ENCODE results near the gene MTHFD2. TPM values are rescaled to one million over a fixed set of nuclear protein-coding genes. Genes with fewer than 3 reads are reported as not detected.

Gene MTHFD2
- polyA plus RNA-seq, 1 of the 3 experiments (the other 2 are of a cell fraction): 68.6 TPM

DNA sequence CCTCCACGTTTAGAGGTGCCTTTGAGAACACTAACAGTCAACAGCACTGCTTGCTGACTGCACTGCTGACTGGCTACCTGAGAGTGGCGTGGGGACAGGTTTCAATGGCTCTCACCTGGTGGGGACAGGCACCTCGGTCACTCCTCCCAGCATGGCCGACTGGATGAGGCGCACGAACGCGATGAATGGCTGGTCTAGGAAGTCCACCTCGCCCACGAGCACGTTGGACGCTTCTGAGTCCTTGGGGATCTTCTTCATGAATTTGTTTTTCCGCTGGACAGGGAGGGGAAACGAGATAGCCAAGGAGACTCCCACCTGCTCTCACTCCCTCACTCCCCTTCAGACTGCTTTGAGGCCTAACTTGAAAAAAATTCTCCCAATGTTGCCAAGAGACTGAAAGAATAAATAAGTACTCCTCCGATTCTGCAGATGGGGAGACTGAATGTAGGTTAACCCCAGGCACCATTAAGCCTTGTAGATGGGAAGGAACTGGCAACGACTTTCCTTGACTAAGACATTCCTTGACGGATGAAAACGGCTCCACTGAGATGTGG is 57.3 kb downstream of the MTHFD2 start:
- no peaks in the 10 kb centered on the region for H4K20me1 ChIP-seq (ENCODE audit: insufficient read depth)
- no peaks in the 10 kb centered on the region for H3K79me2 ChIP-seq (ENCODE audit: insufficient read depth)
- CTCF ChIA-PET: interaction anchor here (1.0 to 7.0 kb wide), 4 partner anchors 14 to 144 kb away, joined by 3 to 125 read pairs (median 4); no protein-coding TSS in a partner anchor
- no peak for TF ChIP-seq RAD21 (IDR thresholded peaks at IDR 0.05; ENCODE audit: low read length)
- no peak for TF ChIP-seq FOSL2 (IDR thresholded peaks at IDR 0.05; ENCODE audit: borderline replicate concordance, low read depth)
- no peak for TF ChIP-seq TAF1 (IDR thresholded peaks at IDR 0.05; ENCODE audit: borderline replicate concordance, low read depth, low read length)
- TF ChIP-seq TCF12 (IDR thresholded peaks at IDR 0.05): no peak
- no peak for TF ChIP-seq JUND (IDR thresholded peaks at IDR 0.05)
- TF ChIP-seq SMC3 (IDR thresholded peaks at IDR 0.05; ENCODE audit: low read depth, low read length): no peak
- TF ChIP-seq, protein P1, sequence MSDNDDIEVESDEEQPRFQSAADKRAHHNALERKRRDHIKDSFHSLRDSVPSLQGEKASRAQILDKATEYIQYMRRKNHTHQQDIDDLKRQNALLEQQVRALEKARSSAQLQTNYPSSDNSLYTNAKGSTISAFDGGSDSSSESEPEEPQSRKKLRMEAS (IDR thresholded peaks at IDR 0.05; ENCODE audit: low read depth): no peak
- TF ChIP-seq, protein P2, sequence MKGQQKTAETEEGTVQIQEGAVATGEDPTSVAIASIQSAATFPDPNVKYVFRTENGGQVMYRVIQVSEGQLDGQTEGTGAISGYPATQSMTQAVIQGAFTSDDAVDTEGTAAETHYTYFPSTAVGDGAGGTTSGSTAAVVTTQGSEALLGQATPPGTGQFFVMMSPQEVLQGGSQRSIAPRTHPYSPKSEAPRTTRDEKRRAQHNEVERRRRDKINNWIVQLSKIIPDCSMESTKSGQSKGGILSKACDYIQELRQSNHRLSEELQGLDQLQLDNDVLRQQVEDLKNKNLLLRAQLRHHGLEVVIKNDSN (IDR thresholded peaks at IDR 0.05; ENCODE audit: borderline replicate concordance, low read depth): no peak
- TF ChIP-seq, protein P3, sequence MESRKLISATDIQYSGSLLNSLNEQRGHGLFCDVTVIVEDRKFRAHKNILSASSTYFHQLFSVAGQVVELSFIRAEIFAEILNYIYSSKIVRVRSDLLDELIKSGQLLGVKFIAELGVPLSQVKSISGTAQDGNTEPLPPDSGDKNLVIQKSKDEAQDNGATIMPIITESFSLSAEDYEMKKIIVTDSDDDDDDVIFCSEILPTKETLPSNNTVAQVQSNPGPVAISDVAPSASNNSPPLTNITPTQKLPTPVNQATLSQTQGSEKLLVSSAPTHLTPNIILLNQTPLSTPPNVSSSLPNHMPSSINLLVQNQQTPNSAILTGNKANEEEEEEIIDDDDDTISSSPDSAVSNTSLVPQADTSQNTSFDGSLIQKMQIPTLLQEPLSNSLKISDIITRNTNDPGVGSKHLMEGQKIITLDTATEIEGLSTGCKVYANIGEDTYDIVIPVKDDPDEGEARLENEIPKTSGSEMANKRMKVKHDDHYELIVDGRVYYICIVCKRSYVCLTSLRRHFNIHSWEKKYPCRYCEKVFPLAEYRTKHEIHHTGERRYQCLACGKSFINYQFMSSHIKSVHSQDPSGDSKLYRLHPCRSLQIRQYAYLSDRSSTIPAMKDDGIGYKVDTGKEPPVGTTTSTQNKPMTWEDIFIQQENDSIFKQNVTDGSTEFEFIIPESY (IDR thresholded peaks at IDR 0.05; ENCODE audit: borderline replicate concordance, low read depth): no peak
- no peak for TF ChIP-seq SIN3A (IDR thresholded peaks at IDR 0.05; ENCODE audit: borderline replicate concordance, low read depth, low read length)
- TF ChIP-seq RFX5 (IDR thresholded peaks at IDR 0.05; ENCODE audit: low read length): no peak
- TF ChIP-seq, protein P4, sequence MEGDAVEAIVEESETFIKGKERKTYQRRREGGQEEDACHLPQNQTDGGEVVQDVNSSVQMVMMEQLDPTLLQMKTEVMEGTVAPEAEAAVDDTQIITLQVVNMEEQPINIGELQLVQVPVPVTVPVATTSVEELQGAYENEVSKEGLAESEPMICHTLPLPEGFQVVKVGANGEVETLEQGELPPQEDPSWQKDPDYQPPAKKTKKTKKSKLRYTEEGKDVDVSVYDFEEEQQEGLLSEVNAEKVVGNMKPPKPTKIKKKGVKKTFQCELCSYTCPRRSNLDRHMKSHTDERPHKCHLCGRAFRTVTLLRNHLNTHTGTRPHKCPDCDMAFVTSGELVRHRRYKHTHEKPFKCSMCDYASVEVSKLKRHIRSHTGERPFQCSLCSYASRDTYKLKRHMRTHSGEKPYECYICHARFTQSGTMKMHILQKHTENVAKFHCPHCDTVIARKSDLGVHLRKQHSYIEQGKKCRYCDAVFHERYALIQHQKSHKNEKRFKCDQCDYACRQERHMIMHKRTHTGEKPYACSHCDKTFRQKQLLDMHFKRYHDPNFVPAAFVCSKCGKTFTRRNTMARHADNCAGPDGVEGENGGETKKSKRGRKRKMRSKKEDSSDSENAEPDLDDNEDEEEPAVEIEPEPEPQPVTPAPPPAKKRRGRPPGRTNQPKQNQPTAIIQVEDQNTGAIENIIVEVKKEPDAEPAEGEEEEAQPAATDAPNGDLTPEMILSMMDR (IDR thresholded peaks at IDR 0.05): no peak
- no peak for TF ChIP-seq ELF1 (IDR thresholded peaks at IDR 0.05)
- TF ChIP-seq, protein P5, sequence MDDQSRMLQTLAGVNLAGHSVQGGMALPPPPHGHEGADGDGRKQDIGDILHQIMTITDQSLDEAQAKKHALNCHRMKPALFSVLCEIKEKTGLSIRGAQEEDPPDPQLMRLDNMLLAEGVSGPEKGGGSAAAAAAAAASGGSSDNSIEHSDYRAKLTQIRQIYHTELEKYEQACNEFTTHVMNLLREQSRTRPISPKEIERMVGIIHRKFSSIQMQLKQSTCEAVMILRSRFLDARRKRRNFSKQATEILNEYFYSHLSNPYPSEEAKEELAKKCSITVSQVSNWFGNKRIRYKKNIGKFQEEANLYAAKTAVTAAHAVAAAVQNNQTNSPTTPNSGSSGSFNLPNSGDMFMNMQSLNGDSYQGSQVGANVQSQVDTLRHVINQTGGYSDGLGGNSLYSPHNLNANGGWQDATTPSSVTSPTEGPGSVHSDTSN (IDR thresholded peaks at IDR 0.05): no peak
- TF ChIP-seq NRF1 (IDR thresholded peaks at IDR 0.05; ENCODE audit: low read depth, low read length): no peak
- no peak for TF ChIP-seq RCOR1 (IDR thresholded peaks at IDR 0.05; ENCODE audit: low read length)
- TF ChIP-seq MEF2A (IDR thresholded peaks at IDR 0.05; ENCODE audit: borderline replicate concordance, low read depth): no peak
- no peak for TF ChIP-seq POLR2AphosphoS5 (IDR thresholded peaks at IDR 0.05; ENCODE audit: low read depth, low read length)
- no peak overlapping the region for H3K27ac ChIP-seq (ENCODE audit: low read depth in 2 of 2, low read length in 1 of 2)
- WGBS (ENCODE audit: low lambda C conversion rate): 76% methylated on average over 14 of the region's 18 CpGs
- no peaks in the 10 kb centered on the region for H3F3A ChIP-seq (replicated peaks; ENCODE audit: insufficient read depth)
- H3K4me1 ChIP-seq (ENCODE audit: control insufficient read depth in 1 of 2, insufficient read depth in 2 of 2, low read depth in 1 of 2, low read length in 1 of 2): no peaks in the 10 kb centered on the region
- no peak overlapping the region for H3K9ac ChIP-seq
- no peak overlapping the region for H3K4me2 ChIP-seq
- POLR2A ChIA-PET: no interaction called here
- no peaks in the 10 kb centered on the region for H3K36me3 ChIP-seq (replicated peaks in 1 of 2; ENCODE audit: control insufficient read depth in 1 of 2, insufficient read depth in 2 of 2, low read length in 1 of 2)
- no peaks in the 10 kb centered on the region for H3K27me3 ChIP-seq (ENCODE audit: insufficient read depth)
- H3K9me3 ChIP-seq: no peaks in the 10 kb centered on the region
- DNase-seq: no peak
- no peak overlapping the region for H3K4me3 ChIP-seq (ENCODE audit: low read depth in 2 of 2, low read length in 1 of 2)
- H3K9me2 ChIP-seq: no peaks in the 10 kb centered on the region
- H2AFZ ChIP-seq (ENCODE audit: low read depth): no peak overlapping the region
